Kidney epithelial cell (primary cell): Measurements from ENCODE around the gene POU2F1. TPM values are rescaled to one million over a fixed set of nuclear protein-coding genes. Genes with fewer than 3 reads are reported as not detected.

ENCODE experiments used
- DNase-seq: peaks from one replicate; pipeline ENCODE4 v3.0.0-alpha.2; 2010; ENCODE audit warnings: low read depth
- H3K27me3 ChIP-seq: 2 replicates; pipeline ENCODE4 v1.6.0; 2011; ENCODE audit warnings: low read length; ENCODE audit not compliant: control insufficient read depth, insufficient read depth
- H3K36me3 ChIP-seq: 2 replicates; pipeline ENCODE4 v1.5.1; 2011; ENCODE audit warnings: low read length; ENCODE audit not compliant: control insufficient read depth, insufficient read depth
- H3K4me3 ChIP-seq: 2 replicates; pipeline ENCODE4 v1.5.1; 2011; ENCODE audit warnings: low read depth, mild to moderate bottlenecking, control low read depth, low read length
- CTCF ChIP-seq: IDR thresholded peaks from 2 replicates; pipeline ENCODE4 v1.5.1; 2011; ENCODE audit warnings: mild to moderate bottlenecking, moderate library complexity, low read length, control low read depth, inconsistent platforms; ENCODE audit not compliant: insufficient read depth, poor library complexity, severe bottlenecking
- total RNA-seq: library from RNA; depleted of rRNA; stranded (reverse); fragments of >200 nt; gene quantifications from 2 replicates; pipeline ENCODE4 v1.2.3, GENCODE V29; 2015

The POU2F1 gene
- total RNA-seq, 1 donor from 2014 or later = 8.4 TPM

- Histone ChIP-seq H3K36me3 (no peaks in the 10 kb centered on the region), H3K27me3 (no peaks in the 10 kb centered on the region), H3K4me3 (no peak overlapping the region)
- DNase-seq = no peak
- no peak for TF ChIP-seq CTCF
These were observed 9.8 kb downstream of the POU2F1 start for GRCh38 chr1:167230437-167230836.

- TF ChIP-seq CTCF = no peak
- Histone ChIP-seq H3K4me3 (no peak overlapping the region), H3K36me3 (no peaks in the 10 kb centered on the region), H3K27me3 (no peaks in the 10 kb centered on the region)
- DNase-seq = no peak
These were observed 11.3 kb downstream of the POU2F1 start for GRCh38 chr1:167231873-167232450.

GRCh38 chr1:167232801-167233200 is 12.1 kb downstream of the POU2F1 start:
- Histone ChIP-seq H3K27me3 (no peaks in the 10 kb centered on the region), H3K36me3 (no peaks in the 10 kb centered on the region), H3K4me3 (no peak overlapping the region)
- TF ChIP-seq CTCF = no peak
- DNase-seq = no peak

- H3K4me3 ChIP-seq = no peak overlapping the region
- H3K27me3 ChIP-seq = no peaks in the 10 kb centered on the region
- no peaks in the 10 kb centered on the region for H3K36me3 ChIP-seq
- no peak for TF ChIP-seq CTCF
- DNase-seq = no peak
These were observed 12.7 kb downstream of the POU2F1 start for GRCh38 chr1:167233373-167233772.

- Histone ChIP-seq H3K27me3 (no peaks in the 10 kb centered on the region), H3K36me3 (no peaks in the 10 kb centered on the region), H3K4me3 (no peak overlapping the region)
- TF ChIP-seq CTCF = no peak
- DNase-seq = no peak
These were observed 16.3 kb downstream of the POU2F1 start for GRCh38 chr1:167237000-167237399.

- no peak for TF ChIP-seq CTCF
- no peaks in the 10 kb centered on the region for H3K36me3 ChIP-seq
- H3K4me3 ChIP-seq = no peak overlapping the region
- H3K27me3 ChIP-seq = no peaks in the 10 kb centered on the region
- no peak for DNase-seq
These were observed 18.0 kb downstream of the POU2F1 start for GRCh38 chr1:167238713-167239112.
